ENCODE measurements around the gene SPINK14.

DNA sequence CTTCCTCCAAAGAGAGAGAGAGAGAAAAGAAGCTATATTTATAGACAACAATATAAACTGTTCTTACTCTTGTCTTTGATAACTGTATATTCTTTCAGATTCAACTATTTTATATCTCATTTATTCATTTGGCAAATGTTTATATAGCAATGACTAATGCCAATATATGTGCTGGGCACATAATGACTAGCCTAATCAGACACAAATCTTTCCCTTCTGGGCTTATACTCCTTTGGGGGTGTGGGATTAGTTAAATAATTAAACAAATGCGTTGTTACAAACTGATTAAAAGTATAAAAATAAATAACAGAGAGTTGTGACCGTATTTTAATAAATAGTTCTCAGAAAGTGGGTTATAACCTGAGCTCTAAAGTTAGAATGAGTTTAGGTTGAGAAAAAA, 4.0 kb downstream of the SPINK14 start:
- TF ChIP-seq, protein P1, sequence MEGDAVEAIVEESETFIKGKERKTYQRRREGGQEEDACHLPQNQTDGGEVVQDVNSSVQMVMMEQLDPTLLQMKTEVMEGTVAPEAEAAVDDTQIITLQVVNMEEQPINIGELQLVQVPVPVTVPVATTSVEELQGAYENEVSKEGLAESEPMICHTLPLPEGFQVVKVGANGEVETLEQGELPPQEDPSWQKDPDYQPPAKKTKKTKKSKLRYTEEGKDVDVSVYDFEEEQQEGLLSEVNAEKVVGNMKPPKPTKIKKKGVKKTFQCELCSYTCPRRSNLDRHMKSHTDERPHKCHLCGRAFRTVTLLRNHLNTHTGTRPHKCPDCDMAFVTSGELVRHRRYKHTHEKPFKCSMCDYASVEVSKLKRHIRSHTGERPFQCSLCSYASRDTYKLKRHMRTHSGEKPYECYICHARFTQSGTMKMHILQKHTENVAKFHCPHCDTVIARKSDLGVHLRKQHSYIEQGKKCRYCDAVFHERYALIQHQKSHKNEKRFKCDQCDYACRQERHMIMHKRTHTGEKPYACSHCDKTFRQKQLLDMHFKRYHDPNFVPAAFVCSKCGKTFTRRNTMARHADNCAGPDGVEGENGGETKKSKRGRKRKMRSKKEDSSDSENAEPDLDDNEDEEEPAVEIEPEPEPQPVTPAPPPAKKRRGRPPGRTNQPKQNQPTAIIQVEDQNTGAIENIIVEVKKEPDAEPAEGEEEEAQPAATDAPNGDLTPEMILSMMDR (IDR thresholded peaks at IDR 0.05; ENCODE audit: low read depth, low read length): no peak
- TF ChIP-seq POLR2A (IDR thresholded peaks at IDR 0.05; ENCODE audit: extremely low read depth, insufficient read length): no peak
- TF ChIP-seq, protein P2, sequence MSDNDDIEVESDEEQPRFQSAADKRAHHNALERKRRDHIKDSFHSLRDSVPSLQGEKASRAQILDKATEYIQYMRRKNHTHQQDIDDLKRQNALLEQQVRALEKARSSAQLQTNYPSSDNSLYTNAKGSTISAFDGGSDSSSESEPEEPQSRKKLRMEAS (IDR thresholded peaks at IDR 0.05; ENCODE audit: low read depth, low read length): no peak
